Progenitor cell of endocrine pancreas (in vitro differentiated cells): ENCODE measurements around the gene ZNF227. TPM values are rescaled to one million over a fixed set of nuclear protein-coding genes. Genes with fewer than 3 reads are reported as not detected.
A peak's percentile ranks its signal among the peaks of the same experiment; 100 is the strongest.

Experiments
- DNase-seq: peaks from one replicate; pipeline ENCODE4 v3.0.0; 2021; ENCODE audit warnings: low spot score; ENCODE audit not compliant: unreplicated experiment
- H3K27ac Mint-ChIP-seq: 2 replicates; pipeline ENCODE4 v1.8.0; 2021; ENCODE audit warnings: mild to moderate bottlenecking, moderate library complexity, mixed read lengths
- H3K27me3 Mint-ChIP-seq: 2 replicates; pipeline ENCODE4 v1.8.0; 2021; ENCODE audit warnings: mixed read lengths
- H3K36me3 Mint-ChIP-seq: 2 replicates; pipeline ENCODE4 v1.8.0; 2022; ENCODE audit warnings: mixed read lengths; ENCODE audit not compliant: insufficient read depth
- H3K4me1 Mint-ChIP-seq: 2 replicates; pipeline ENCODE4 v1.8.0; 2021; ENCODE audit warnings: low read depth, mixed read lengths
- H3K4me3 Mint-ChIP-seq: 2 replicates; pipeline ENCODE4 v1.8.0; 2021; ENCODE audit warnings: low read depth, mild to moderate bottlenecking, moderate library complexity, mixed read lengths
- H3K9me3 Mint-ChIP-seq: 2 replicates; pipeline ENCODE4 v1.8.0; 2021; ENCODE audit warnings: low read depth, mixed read lengths
- total RNA-seq: library from RNA; stranded (reverse); gene quantifications from 2 replicates; pipeline ENCODE4 v1.2.1, GENCODE V29; 2021
- TF ChIP-seq, protein P1 (sequence below): fragments of 200-600 bp; sonication (generic); IDR thresholded peaks from one replicate; pipeline ENCODE4 v1.5.0; 2021; ENCODE audit warnings: antibody characterized with exemption, mild to moderate bottlenecking; ENCODE audit not compliant: unreplicated experiment

ZNF227 gene
- total RNA-seq, 1 donor from 2014 or later = 38.9 TPM

DNA sequence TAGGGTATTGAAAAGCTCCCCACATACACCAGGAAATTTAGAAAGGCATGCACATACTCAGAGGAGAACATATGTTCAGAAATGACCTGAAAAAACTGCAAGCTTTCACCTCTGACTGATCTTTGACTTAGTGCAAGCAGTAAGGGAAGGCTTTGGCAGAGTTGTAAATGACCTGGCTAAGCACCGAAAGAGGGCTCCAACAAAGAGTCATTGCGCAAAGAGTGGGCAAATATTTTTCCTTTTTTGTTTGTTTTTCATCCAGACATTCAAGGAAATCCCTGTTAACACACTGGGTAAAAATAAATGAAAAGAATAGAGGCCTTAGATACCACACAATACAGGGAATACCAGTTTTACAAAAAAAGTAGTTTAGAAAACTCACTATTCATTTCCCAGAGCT lies 42.2 kb downstream of the ZNF227 start:
- Mint-ChIP-seq H3K9me3 (peaks cover 73% of the 10 kb centered on the region), H3K36me3 (peaks cover 61% of the 10 kb centered on the region), H3K4me3 (no peak overlapping the region), H3K27me3 (no peaks in the 10 kb centered on the region), H3K4me1 (no peaks in the 10 kb centered on the region), H3K27ac (no peak overlapping the region)
- no peak for DNase-seq
- TF ChIP-seq, protein P1, sequence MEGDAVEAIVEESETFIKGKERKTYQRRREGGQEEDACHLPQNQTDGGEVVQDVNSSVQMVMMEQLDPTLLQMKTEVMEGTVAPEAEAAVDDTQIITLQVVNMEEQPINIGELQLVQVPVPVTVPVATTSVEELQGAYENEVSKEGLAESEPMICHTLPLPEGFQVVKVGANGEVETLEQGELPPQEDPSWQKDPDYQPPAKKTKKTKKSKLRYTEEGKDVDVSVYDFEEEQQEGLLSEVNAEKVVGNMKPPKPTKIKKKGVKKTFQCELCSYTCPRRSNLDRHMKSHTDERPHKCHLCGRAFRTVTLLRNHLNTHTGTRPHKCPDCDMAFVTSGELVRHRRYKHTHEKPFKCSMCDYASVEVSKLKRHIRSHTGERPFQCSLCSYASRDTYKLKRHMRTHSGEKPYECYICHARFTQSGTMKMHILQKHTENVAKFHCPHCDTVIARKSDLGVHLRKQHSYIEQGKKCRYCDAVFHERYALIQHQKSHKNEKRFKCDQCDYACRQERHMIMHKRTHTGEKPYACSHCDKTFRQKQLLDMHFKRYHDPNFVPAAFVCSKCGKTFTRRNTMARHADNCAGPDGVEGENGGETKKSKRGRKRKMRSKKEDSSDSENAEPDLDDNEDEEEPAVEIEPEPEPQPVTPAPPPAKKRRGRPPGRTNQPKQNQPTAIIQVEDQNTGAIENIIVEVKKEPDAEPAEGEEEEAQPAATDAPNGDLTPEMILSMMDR = no peak

DNA sequence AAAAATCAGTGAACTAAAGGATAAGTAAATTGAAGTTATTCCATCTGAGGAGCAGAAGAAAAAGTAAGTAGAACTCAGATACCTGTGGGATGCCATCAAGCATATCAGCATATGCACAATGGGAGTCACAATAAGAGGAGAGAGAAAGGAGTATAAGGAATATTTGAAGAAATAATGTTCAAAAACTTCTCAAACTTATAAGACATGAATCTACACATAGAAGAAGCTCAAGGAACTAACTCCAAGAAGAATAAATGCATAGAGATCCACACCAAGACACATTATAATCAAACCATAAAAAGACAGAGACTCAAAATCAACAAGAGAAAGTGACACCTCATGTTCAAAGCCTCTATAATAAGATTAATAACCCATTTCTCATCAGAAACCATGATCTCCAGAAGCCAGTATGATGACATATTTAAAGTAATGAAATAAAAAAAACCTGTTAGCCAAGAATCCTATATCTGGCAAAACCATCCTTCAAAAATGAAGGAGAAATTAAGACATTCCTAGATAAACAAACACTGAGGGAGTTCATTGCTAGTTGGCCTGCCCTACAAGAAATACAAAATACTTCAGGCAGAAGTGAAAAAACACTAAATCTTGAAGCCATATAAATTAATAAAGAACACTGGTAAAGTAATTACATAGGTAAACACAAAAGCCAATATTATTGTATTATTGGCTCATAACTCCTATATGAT lies 43.5 kb downstream of the ZNF227 start:
- TF ChIP-seq, protein P1 = no peak
- H3K27ac Mint-ChIP-seq = no peak overlapping the region
- DNase-seq = no peak
- H3K4me1 Mint-ChIP-seq = peaks cover 7% of the 10 kb centered on the region
- H3K9me3 Mint-ChIP-seq = peaks cover 59% of the 10 kb centered on the region
- H3K36me3 Mint-ChIP-seq = peaks cover 47% of the 10 kb centered on the region
- no peaks in the 10 kb centered on the region for H3K27me3 Mint-ChIP-seq
- no peak overlapping the region for H3K4me3 Mint-ChIP-seq

DNA sequence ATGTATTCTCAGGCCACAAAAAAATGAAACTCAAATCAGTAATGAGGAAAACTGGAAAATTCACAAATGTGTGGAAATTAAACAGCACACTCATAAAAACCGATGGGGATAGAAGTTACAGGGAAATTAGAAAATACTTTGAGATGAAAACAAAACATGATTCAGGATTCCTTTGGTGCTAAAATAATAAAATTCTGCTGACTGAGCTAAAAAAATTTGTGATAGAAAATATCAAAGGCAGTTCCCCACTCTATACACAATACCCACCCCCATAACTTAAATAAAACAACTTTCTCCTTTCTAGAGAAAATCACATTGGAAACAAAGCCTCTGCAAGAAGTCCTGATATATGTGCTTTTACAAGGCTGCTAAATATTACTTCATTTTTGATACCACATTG lies 45.8 kb downstream of the ZNF227 start:
- Mint-ChIP-seq H3K9me3 (peaks cover 37% of the 10 kb centered on the region), H3K4me3 (no peak overlapping the region), H3K4me1 (peaks cover 7% of the 10 kb centered on the region), H3K27me3 (no peaks in the 10 kb centered on the region), H3K36me3 (peaks cover 27% of the 10 kb centered on the region), H3K27ac (no peak overlapping the region)
- TF ChIP-seq, protein P1 = no peak
- no peak for DNase-seq

DNA sequence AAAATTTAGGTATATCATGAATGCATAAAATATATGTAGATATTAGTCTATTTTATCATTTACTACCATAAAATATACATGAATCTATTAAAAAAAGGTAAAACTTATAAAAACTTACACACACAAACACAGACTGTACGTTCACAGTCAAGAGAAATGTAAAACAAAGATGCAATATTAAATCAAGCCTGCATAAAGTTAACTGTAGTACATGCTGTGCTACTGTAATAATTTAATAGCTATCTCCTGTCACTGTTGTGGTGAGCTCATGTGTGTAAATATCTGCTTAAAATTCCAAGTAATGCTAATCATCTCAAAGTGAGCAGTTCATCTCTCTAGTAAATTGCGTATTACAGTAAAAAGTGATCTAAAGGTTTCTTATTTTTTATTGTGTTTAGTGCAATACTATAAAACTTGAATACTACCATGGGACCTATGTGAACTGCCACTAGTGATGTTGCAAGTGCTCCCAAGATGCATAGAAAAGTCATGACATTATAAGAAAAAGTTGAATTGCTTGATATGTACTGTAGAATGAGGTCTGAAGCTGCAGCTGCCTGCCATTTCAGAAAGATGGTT lies 46.6 kb downstream of the ZNF227 start:
- H3K27me3 Mint-ChIP-seq = no peaks in the 10 kb centered on the region
- H3K36me3 Mint-ChIP-seq = peaks cover 19% of the 10 kb centered on the region
- TF ChIP-seq, protein P1 = no peak
- DNase-seq = no peak
- peak overlapping the region; percentile 86 for H3K4me3 Mint-ChIP-seq
- H3K9me3 Mint-ChIP-seq = peaks cover 33% of the 10 kb centered on the region
- no peak overlapping the region for H3K27ac Mint-ChIP-seq
- peaks cover 7% of the 10 kb centered on the region for H3K4me1 Mint-ChIP-seq

DNA sequence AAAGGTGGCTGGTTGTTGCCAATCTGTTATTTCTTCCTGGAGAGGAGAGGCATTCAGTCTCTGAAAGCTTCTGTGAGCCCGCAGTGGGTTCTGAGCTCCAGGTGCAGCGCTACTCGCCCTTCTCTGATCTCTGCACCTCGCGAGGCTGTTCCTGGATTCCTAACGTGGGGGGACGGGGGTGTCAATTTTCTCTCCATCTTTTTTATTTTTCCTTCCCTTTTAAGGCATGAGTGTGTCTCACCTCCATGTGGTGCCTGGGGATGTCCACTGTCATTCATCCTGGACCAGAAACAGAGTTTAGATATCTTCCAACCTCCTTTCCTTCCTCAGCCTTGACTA lies 48.0 kb downstream of the ZNF227 start:
- DNase-seq = no peak
- Mint-ChIP-seq H3K4me1 (peaks cover 7% of the 10 kb centered on the region), H3K4me3 (peak overlapping the region; percentile 86), H3K9me3 (peaks cover 22% of the 10 kb centered on the region), H3K27me3 (no peaks in the 10 kb centered on the region), H3K27ac (peak overlapping the region; percentile 95), H3K36me3 (peaks cover 10% of the 10 kb centered on the region)
- TF ChIP-seq, protein P1 = no peak
